Measurements from ENCODE around the gene ACSS3.

The ACSS3 gene

GRCh38 chr12:81261508-81262207 is 183.8 kb downstream of the ACSS3 start:
- TF ChIP-seq CTCF (IDR thresholded peaks at IDR 0.05; ENCODE audit: low read depth, low read length, missing control alignments) = no peak

GRCh38 chr12:81263072-81263471 is 185.2 kb downstream of the ACSS3 start:
- H3K4me3 ChIP-seq (ENCODE audit: low read depth, low read length) = no peak overlapping the region
- TF ChIP-seq CTCF (IDR thresholded peaks at IDR 0.05; ENCODE audit: low read depth, low read length, missing control alignments) = no peak
- in situ Hi-C loops (cut with HindIII; ENCODE audit: low sequenced_read_pairs) = no loop called here

More at GRCh38 chr12:81261508-81262207, 183.8 kb downstream of the ACSS3 start:
- in situ Hi-C loops (cut with HindIII; ENCODE audit: low sequenced_read_pairs) = no loop called here
- no peak for DNase-seq (ENCODE audit: low read depth)
- H3K4me3 ChIP-seq (ENCODE audit: low read depth, low read length) = no peak overlapping the region

GRCh38 chr12:81270385-81270784 is 192.5 kb downstream of the ACSS3 start:
- TF ChIP-seq CTCF (IDR thresholded peaks at IDR 0.05; ENCODE audit: low read depth, low read length, missing control alignments) = no peak
- H3K4me3 ChIP-seq (ENCODE audit: low read depth, low read length) = no peak overlapping the region
- no peak for DNase-seq (ENCODE audit: low read depth)
- in situ Hi-C loops (cut with HindIII; ENCODE audit: low sequenced_read_pairs) = no loop called here

More at GRCh38 chr12:81263072-81263471, 185.2 kb downstream of the ACSS3 start:
- DNase-seq (ENCODE audit: low read depth) = no peak

- no peak for DNase-seq (ENCODE audit: low read depth)
- H3K4me3 ChIP-seq (ENCODE audit: low read depth, low read length) = no peak overlapping the region
- TF ChIP-seq CTCF (IDR thresholded peaks at IDR 0.05; ENCODE audit: low read depth, low read length, missing control alignments) = no peak
- in situ Hi-C loops (cut with HindIII; ENCODE audit: low sequenced_read_pairs) = no loop called here
These were observed 197.0 kb downstream of the ACSS3 start for GRCh38 chr12:81274637-81275529.

- DNase-seq (ENCODE audit: low read depth) = no peak
- no peak overlapping the region for H3K4me3 ChIP-seq (ENCODE audit: low read depth, low read length)
- in situ Hi-C loops (cut with HindIII; ENCODE audit: low sequenced_read_pairs) = no loop called here
- TF ChIP-seq CTCF (IDR thresholded peaks at IDR 0.05; ENCODE audit: low read depth, low read length, missing control alignments) = no peak
These were observed 206.3 kb downstream of the ACSS3 start for GRCh38 chr12:81284137-81284536.

GRCh38 chr12:81288651-81289050 is 210.8 kb downstream of the ACSS3 start:
- in situ Hi-C loops (cut with HindIII; ENCODE audit: low sequenced_read_pairs) = no loop called here
- DNase-seq (ENCODE audit: low read depth) = no peak
- H3K4me3 ChIP-seq (ENCODE audit: low read depth, low read length) = no peak overlapping the region
- TF ChIP-seq CTCF (IDR thresholded peaks at IDR 0.05; ENCODE audit: low read depth, low read length, missing control alignments) = no peak

Data from astrocyte of the cerebellum (primary cell).